ENCODE measurements around the gene PRDM16. TPM values are rescaled to one million over a fixed set of nuclear protein-coding genes. Genes with fewer than 3 reads are reported as not detected.

PRDM16 gene
- total RNA-seq, 1 experiment from 2014 or later: 0.17 TPM

- no peaks in the 10 kb centered on the region for H3K27me3 ChIP-seq (ENCODE audit: insufficient read depth, low read length)
- no peak overlapping the region for H2BK120ac ChIP-seq (ENCODE audit: low read depth, low read length, poor library complexity, severe bottlenecking)
- H3K79me1 ChIP-seq (ENCODE audit: insufficient read depth, low read depth, low read length, poor library complexity, severe bottlenecking): no peaks in the 10 kb centered on the region
- H3K9me3 ChIP-seq (ENCODE audit: control insufficient read depth, low read depth, low read length): no peaks in the 10 kb centered on the region
- no peak for DNase-seq
- no peak overlapping the region for H4K5ac ChIP-seq (ENCODE audit: insufficient read length, low read depth, low read length)
- 0 out of 2 replicates have a peak overlapping the region, but pooled peaks have one; percentile 56 for H3K14ac ChIP-seq (ENCODE audit: insufficient read depth, low read length)
- Mint-ChIP-seq H3K36me3 (ENCODE audit: insufficient read depth in 1 of 3, low read depth in 3 of 3) (no peaks in the 10 kb centered on the region), H3K27me3 (ENCODE audit: low read depth) (peaks cover 3% of the 10 kb centered on the region; the same call in 1 of the 2 replicates), H3K4me1 (peaks cover 0 to 7% of the 10 kb centered on the region in 2 experiments; a peak in 3 of 4 replicates), H3K27ac (no peak overlapping the region), H3K4me3 (no peak overlapping the region), H3K9me3 (no peaks in the 10 kb centered on the region)
- H2AFZ ChIP-seq (ENCODE audit: low read length): no peak overlapping the region
- no peaks in the 10 kb centered on the region for H3K79me2 ChIP-seq (ENCODE audit: insufficient read depth, low read length)
- H3K27ac ChIP-seq (ENCODE audit: insufficient read length, low read depth, low read length): no peak overlapping the region
- H3K23ac ChIP-seq (ENCODE audit: insufficient read length, low read depth, low read length): no peak overlapping the region
- no peak overlapping the region for H2AK5ac ChIP-seq (ENCODE audit: insufficient read length, low read length)
- H3T11ph ChIP-seq (ENCODE audit: low read length): no peak overlapping the region
- H2BK5ac ChIP-seq (ENCODE audit: insufficient read length, low read length): no peak overlapping the region
- H4K91ac ChIP-seq (ENCODE audit: insufficient read length, low read depth, low read length): no peak overlapping the region
- no peak overlapping the region for H3K4ac ChIP-seq (ENCODE audit: low read depth, low read length)
- no peak overlapping the region for H2BK15ac ChIP-seq (ENCODE audit: low read depth, low read length)
- no peak for TF ChIP-seq CTCF (conservative IDR thresholded peaks at IDR 0.05)
- H3K56ac ChIP-seq (ENCODE audit: insufficient read length, low read depth, low read length): no peak overlapping the region
- no CpG with 5 or more reads among the region's 36 CpGs for WGBS (ENCODE audit: extremely low coverage, insufficient read length, low lambda C conversion rate)
- no peak overlapping the region for H3K9ac ChIP-seq (ENCODE audit: extremely low read depth, insufficient read length, low read length)
- no peak overlapping the region for H4K8ac ChIP-seq (replicated peaks; ENCODE audit: insufficient read length, low read depth, low read length)
- H2BK20ac ChIP-seq (ENCODE audit: low read depth, low read length, poor library complexity, severe bottlenecking): no peak overlapping the region
- H4K20me1 ChIP-seq (ENCODE audit: control insufficient read depth, insufficient read depth, insufficient read length): no peaks in the 10 kb centered on the region
- H3K4me2 ChIP-seq (ENCODE audit: insufficient read depth, insufficient read length, low read length): no peak overlapping the region
- no peaks in the 10 kb centered on the region for H3K4me1 ChIP-seq (ENCODE audit: insufficient read depth, low read length)
- H3K18ac ChIP-seq (ENCODE audit: insufficient read length, low read depth, low read length): no peak overlapping the region
- no peak overlapping the region for H2BK12ac ChIP-seq (ENCODE audit: insufficient read length, low read depth, low read length)
- H3K23me2 ChIP-seq (ENCODE audit: insufficient read length, low read depth, low read length, poor library complexity, severe bottlenecking): no peaks in the 10 kb centered on the region
Observed at GRCh38 chr1:3134381-3135072, 65.5 kb downstream of the PRDM16 start.

All from H9 (cell line).